HG03175 (cell line): ENCODE data around the gene PCCA.
"Not testable (repeated sequence)": the region's sequence is repeated elsewhere in the genome, so short reads cannot be mapped to it uniquely, and the experiment has no call there.

Experiments used
- ATAC-seq: cut with Tn5 transposase; IDR thresholded peaks from one replicate; pipeline ENCODE4 v1.9.1; 2021; ENCODE audit warnings: mild to moderate bottlenecking, moderate library complexity; ENCODE audit not compliant: unreplicated experiment

PCCA gene

GRCh38 chr13:100139817-100140216 is 50.9 kb downstream of the PCCA start:
- ATAC-seq, result no peak

- ATAC-seq, result no peak
Measured at GRCh38 chr13:100140441-100140840, 51.5 kb downstream of the PCCA start.

- not testable (repeated sequence) for ATAC-seq
Measured at GRCh38 chr13:100141461-100141961, 52.6 kb downstream of the PCCA start.

- no peak for ATAC-seq
Measured at GRCh38 chr13:100146534-100146933, 57.6 kb downstream of the PCCA start.

- no peak for ATAC-seq
Measured at GRCh38 chr13:100147825-100148224, 58.9 kb downstream of the PCCA start.

GRCh38 chr13:100148422-100148821 is 59.5 kb downstream of the PCCA start:
- no peak for ATAC-seq

GRCh38 chr13:100149389-100149788 is 60.5 kb downstream of the PCCA start:
- ATAC-seq, result no peak

GRCh38 chr13:100150711-100151110 is 61.8 kb downstream of the PCCA start:
- ATAC-seq, result not testable (repeated sequence)

GRCh38 chr13:100154842-100155416 is 66.0 kb downstream of the PCCA start:
- ATAC-seq, result no peak

GRCh38 chr13:100156788-100157187 is 67.9 kb downstream of the PCCA start:
- ATAC-seq, result no peak

- ATAC-seq, result no peak
Measured at GRCh38 chr13:100158569-100158968, 69.7 kb downstream of the PCCA start.

- no peak for ATAC-seq
Measured at GRCh38 chr13:100159584-100159983, 70.7 kb downstream of the PCCA start.

GRCh38 chr13:100160450-100160849 is 71.6 kb downstream of the PCCA start:
- ATAC-seq, result no peak

GRCh38 chr13:100163375-100163774 is 74.5 kb downstream of the PCCA start:
- no peak for ATAC-seq

- ATAC-seq, result no peak
Measured at GRCh38 chr13:100173203-100173602, 84.3 kb downstream of the PCCA start.

- ATAC-seq, result not testable (repeated sequence)
Measured at GRCh38 chr13:100174455-100174854, 85.6 kb downstream of the PCCA start.

GRCh38 chr13:100175078-100175802 is 86.3 kb downstream of the PCCA start:
- ATAC-seq, result no peak

- no peak for ATAC-seq
Measured at GRCh38 chr13:100175803-100176182, 86.9 kb downstream of the PCCA start.

- ATAC-seq, result no peak
Measured at GRCh38 chr13:100176801-100177400, 88.0 kb downstream of the PCCA start.

GRCh38 chr13:100178309-100178708 is 89.4 kb downstream of the PCCA start:
- no peak for ATAC-seq

- no peak for ATAC-seq
Measured at GRCh38 chr13:100179276-100179675, 90.4 kb downstream of the PCCA start.

GRCh38 chr13:100182900-100183490 is 94.1 kb downstream of the PCCA start:
- no peak for ATAC-seq
